H1 (cell line): ENCODE measurements around the gene NEURL1. TPM values are rescaled to one million over a fixed set of nuclear protein-coding genes. Genes with fewer than 3 reads are reported as not detected.

Experiments
- CTCF ChIA-PET: fragments of 300-600 bp; sonication (Branson Sonifier 250); formaldehyde crosslinking; loops from one replicate; lab custom pipeline; 2021; ENCODE audit not compliant: partially characterized antibody; lab: Charles Lee
- POLR2A ChIA-PET: fragments of 300-600 bp; sonication (Branson Sonifier 250); formaldehyde crosslinking; loops from one replicate; lab custom pipeline; 2021; ENCODE audit warnings: inconsistent platforms; ENCODE audit not compliant: partially characterized antibody; lab: Charles Lee
- DNase-seq, 2 experiments: peaks; one replicate each; pipeline versions ENCODE4 v3.0.0 to v3.0.0-alpha.2; 2010 to 2022; ENCODE audit warnings: low spot score in 2 of 2, low read depth in 1 of 2, mixed read lengths in 1 of 2
- FAIRE-seq: peaks from 2 replicates; lab custom pipeline; 2011; peaks lifted over from hg19 to GRCh38; lab: Jason Lieb, UNC
- H2AFZ ChIP-seq: 2 replicates; pipeline ENCODE4 v1.8.1; 2012; ENCODE audit warnings: low read length, inconsistent platforms
- H2AK5ac ChIP-seq: 2 replicates; pipeline ENCODE4 v1.6.1; 2013; ENCODE audit warnings: low read depth, low read length
- H2BK120ac ChIP-seq: replicated peaks from 2 replicates; pipeline ENCODE3; 2013; ENCODE audit warnings: low read depth, low read length, inconsistent platforms
- H2BK12ac ChIP-seq: 2 replicates; pipeline ENCODE4 v1.6.1; 2013; ENCODE audit warnings: low read depth, low read length
- H2BK15ac ChIP-seq: 2 replicates; pipeline ENCODE4 v1.6.1; 2013; ENCODE audit warnings: low read length
- H2BK20ac ChIP-seq: 2 replicates; pipeline ENCODE4 v1.6.1; 2013; ENCODE audit warnings: low read length
- H2BK5ac ChIP-seq: 2 replicates; pipeline ENCODE4 v1.6.1; 2013; ENCODE audit warnings: low read depth, low read length
- H3K14ac ChIP-seq: 2 replicates; pipeline ENCODE4 v1.6.1; 2013; ENCODE audit warnings: inconsistent platforms; ENCODE audit not compliant: insufficient read length
- H3K18ac ChIP-seq: 2 replicates; pipeline ENCODE4 v1.6.1; 2013; ENCODE audit warnings: low read length; ENCODE audit errors: extremely low read depth
- H3K23ac ChIP-seq: 2 replicates; pipeline ENCODE4 v1.6.1; 2013; ENCODE audit warnings: inconsistent platforms; ENCODE audit not compliant: insufficient read length
- H3K23me2 ChIP-seq: 2 replicates; pipeline ENCODE4 v1.6.1; 2013; ENCODE audit warnings: low read depth, low read length
- H3K27ac ChIP-seq: 2 replicates; pipeline ENCODE4 v1.6.1; 2011; ENCODE audit warnings: low read depth, low read length, inconsistent platforms
- H3K27me3 ChIP-seq, 4 experiments: replicated peaks in 1 of 4; 1 replicate in 1 of 4; 2 replicates in 3 of 4; pipeline versions ENCODE4 v1.6.1 to v1.8.1; 2011 to 2013; ENCODE audit warnings: low read length in 3 of 4, mild to moderate bottlenecking in 3 of 4, inconsistent platforms in 2 of 4, mixed read lengths in 2 of 4, moderate library complexity in 1 of 4; ENCODE audit not compliant: control insufficient read depth in 3 of 4, insufficient read depth in 3 of 4; ENCODE audit errors: extremely low read depth in 1 of 4
- H3K36me3 ChIP-seq, 4 experiments: 2 replicates each; pipeline versions ENCODE4 v1.6.1 to v1.8.1; 2011 to 2013; ENCODE audit warnings: mild to moderate bottlenecking in 4 of 4, low read length in 3 of 4, moderate library complexity in 2 of 4, control low read depth in 1 of 4, inconsistent platforms in 1 of 4; ENCODE audit not compliant: insufficient read depth in 4 of 4, control insufficient read depth in 2 of 4
- H3K4ac ChIP-seq: replicated peaks from 2 replicates; pipeline ENCODE3; 2013; ENCODE audit warnings: low read length, low read depth, mixed read lengths, inconsistent platforms; ENCODE audit not compliant: insufficient read length
- H3K4me1 ChIP-seq, 4 experiments: replicated peaks in 1 of 4; 1 replicate in 1 of 4; 2 replicates in 3 of 4; pipeline versions ENCODE4 v1.6.1 to v1.8.1; 2011 to 2013; ENCODE audit warnings: low read length in 3 of 4, inconsistent platforms in 2 of 4, mixed read lengths in 1 of 4; ENCODE audit not compliant: insufficient read depth in 4 of 4, control insufficient read depth in 3 of 4
- H3K4me2 ChIP-seq, 2 experiments: 2 replicates each; pipeline versions ENCODE4 v1.6.1 to v1.8.1; 2011 to 2013; ENCODE audit warnings: low read depth in 2 of 2, low read length in 2 of 2, control low read depth in 1 of 2, inconsistent platforms in 1 of 2, mild to moderate bottlenecking in 1 of 2; ENCODE audit not compliant: insufficient read depth in 1 of 2
- H3K4me3 ChIP-seq, 4 experiments: fragments of 200-600, 300-600 bp in 1 of 4; sonication (generic), shearing (Covaris generic), sonication (Bioruptor Twin) in 1 of 4; 2 replicates each; pipeline versions ENCODE4 v1.5.1 to v1.8.1; 2011 to 2016; ENCODE audit warnings: low read length in 4 of 4, low read depth in 3 of 4, control low read depth in 2 of 4, inconsistent platforms in 2 of 4, mild to moderate bottlenecking in 2 of 4, mixed read lengths in 1 of 4, moderate library complexity in 1 of 4; ENCODE audit not compliant: insufficient read depth in 2 of 4; ENCODE audit errors: extremely low read depth in 1 of 4
- H3K56ac ChIP-seq: replicated peaks from 2 replicates; pipeline ENCODE3; 2013; ENCODE audit warnings: low read depth, mild to moderate bottlenecking, mixed read lengths, low read length, inconsistent platforms; ENCODE audit not compliant: insufficient read length
- H3K79me1 ChIP-seq: 2 replicates; pipeline ENCODE4 v1.6.1; 2013; ENCODE audit warnings: low read depth, low read length, control low read depth
- H3K79me2 ChIP-seq, 2 experiments: 2 replicates each; pipeline versions ENCODE4 v1.6.1 to v1.8.1; 2012 to 2013; ENCODE audit warnings: low read length in 2 of 2, mild to moderate bottlenecking in 2 of 2, inconsistent platforms in 1 of 2; ENCODE audit not compliant: insufficient read depth in 2 of 2, control insufficient read depth in 1 of 2
- H3K9ac ChIP-seq, 4 experiments: replicated peaks in 1 of 4; 1 replicate in 1 of 4; 2 replicates in 3 of 4; pipeline versions ENCODE4 v1.6.1 to v1.8.1; 2011 to 2013; ENCODE audit warnings: low read depth in 3 of 4, low read length in 3 of 4, control low read depth in 2 of 4, mild to moderate bottlenecking in 2 of 4, moderate library complexity in 2 of 4, inconsistent platforms in 1 of 4; ENCODE audit errors: extremely low read depth in 1 of 4
- H3K9me3 ChIP-seq, 2 experiments: 2 replicates each; pipeline versions ENCODE4 v1.6.1 to v1.8.1; 2012 to 2013; ENCODE audit warnings: mild to moderate bottlenecking in 2 of 2, moderate library complexity in 2 of 2, control low read depth in 1 of 2, inconsistent platforms in 1 of 2, low read depth in 1 of 2, low read length in 1 of 2, mixed read lengths in 1 of 2; ENCODE audit not compliant: insufficient read depth in 2 of 2
- H4K20me1 ChIP-seq, 2 experiments: replicated peaks in 1 of 2; 2 replicates each; pipeline versions ENCODE3 to v1.8.1; 2011 to 2013; ENCODE audit warnings: inconsistent platforms in 2 of 2, low read length in 2 of 2, mild to moderate bottlenecking in 1 of 2; ENCODE audit not compliant: insufficient read depth in 2 of 2, control insufficient read depth in 1 of 2
- H4K5ac ChIP-seq: 2 replicates; pipeline ENCODE4 v1.6.1; 2013; ENCODE audit warnings: low read length, low read depth, mixed read lengths, inconsistent platforms; ENCODE audit not compliant: insufficient read length
- H4K8ac ChIP-seq: 2 replicates; pipeline ENCODE4 v1.8.0; 2013; ENCODE audit warnings: mild to moderate bottlenecking, moderate library complexity, low read length, inconsistent platforms; ENCODE audit not compliant: insufficient read depth; ENCODE audit errors: extremely low read depth
- H4K91ac ChIP-seq: replicated peaks from 2 replicates; pipeline ENCODE3; 2013; ENCODE audit warnings: low read length, mixed read lengths, inconsistent platforms; ENCODE audit not compliant: insufficient read length
- GABPA ChIP-seq: IDR thresholded peaks from 2 replicates; pipeline ENCODE4 v1.6.1; 2011; ENCODE audit warnings: mild to moderate bottlenecking, low read length, moderate library complexity, borderline replicate concordance; ENCODE audit not compliant: insufficient read depth
- KDM4A ChIP-seq: IDR thresholded peaks from one replicate; pipeline ENCODE4 v1.7.1; 2012; ENCODE audit warnings: low read depth, mild to moderate bottlenecking, moderate library complexity, low read length, inconsistent platforms; ENCODE audit not compliant: severe bottlenecking
- RFX5 ChIP-seq: IDR thresholded peaks from 2 replicates; pipeline ENCODE4 v1.6.1; 2011; ENCODE audit warnings: low read depth, low read length, improper control_type of control experiment, borderline replicate concordance
- SIN3A ChIP-seq, 2 experiments: IDR thresholded peaks in 1 of 2; conservative IDR thresholded peaks in 1 of 2; 2 replicates each; pipeline ENCODE4 v1.6.1; 2011 to 2012; ENCODE audit warnings: low read length in 2 of 2, improper control_type of control experiment in 1 of 2, low read depth in 1 of 2, mild to moderate bottlenecking in 1 of 2
- TAF1 ChIP-seq: IDR thresholded peaks from 2 replicates; pipeline ENCODE4 v1.6.1; 2011; ENCODE audit warnings: mild to moderate bottlenecking, low read depth, low read length
- TCF12 ChIP-seq: IDR thresholded peaks from 2 replicates; pipeline ENCODE4 v1.6.1; 2011; ENCODE audit warnings: low read depth, mild to moderate bottlenecking, low read length
- WGBS, 2 experiments: shearing (Covaris generic) in 1 of 2; methylation state at CpG; one replicate each; pipeline versions ENCODE4 v1.1.6 to v1.1.7; 2013 to 2015; ENCODE audit warnings: low lambda C conversion rate in 2 of 2, mixed read lengths in 2 of 2, inconsistent platforms in 1 of 2, low coverage in 1 of 2, missing lambda C conversion rate in 1 of 2; ENCODE audit not compliant: insufficient replicate concordance in 2 of 2, insufficient coverage in 1 of 2, insufficient read length in 1 of 2; ENCODE audit errors: extremely low coverage in 1 of 2, missing lambda C conversion rate in 1 of 2; 5-methylcytosine and 5-hydroxymethylcytosine counted together
- polyA plus RNA-seq, 7 experiments: library from polyadenylated mRNA; depleted of rRNA in 3 of 7; stranded (reverse) in 5 of 7; unstranded in 2 of 7; fragments of >200 nt in 5 of 7; fragments of 200-250 nt in 2 of 7; gene quantifications; 1 replicate in 5 of 7; 2 replicates in 1 of 7; 4 replicates in 1 of 7; pipeline versions ENCODE4 v1.2.1 to v1.2.3, GENCODE V29; 2011 to 2013; ENCODE audit warnings: missing spikeins in 2 of 7, mixed read lengths in 2 of 7
- total RNA-seq: library from RNA; stranded (reverse); fragmentation: NEBNext Ultra II Directional; extraction: Animal tissue kit (Norgen Biotek cat#: 25700); gene quantifications from 2 replicates; pipeline ENCODE4 v1.2.1, GENCODE V29; 2021

Gene NEURL1
- total and polyA plus RNA-seq, 2 of the 8 experiments (the other 6 are each of a cell fraction or from before 2014, with no cell fraction given): 0.54 to 0.58 TPM

GRCh38 chr10:103510046-103510685 lies 16.7 kb downstream of the NEURL1 start:
- Histone ChIP-seq H3K14ac (no peak overlapping the region), H3K27me3 (no peaks in the 10 kb centered on the region), H2BK120ac (no peak overlapping the region), H3K4me3 (no peak overlapping the region), H3K9me3 (no peaks in the 10 kb centered on the region), H4K91ac (no peak overlapping the region), H3K79me1 (no peaks in the 10 kb centered on the region), H2BK15ac (no peak overlapping the region), H3K79me2 (no peaks in the 10 kb centered on the region), H3K4me2 (no peak overlapping the region), H4K5ac (no peak overlapping the region), H3K56ac (no peak overlapping the region), H3K9ac (no peak overlapping the region), H2BK5ac (no peak overlapping the region), H3K27ac (no peak overlapping the region), H3K36me3 (no peaks in the 10 kb centered on the region), H2AK5ac (no peak overlapping the region), H2AFZ (no peak overlapping the region), H4K8ac (no peak overlapping the region), H2BK12ac (no peak overlapping the region), H3K4me1 (no peaks in the 10 kb centered on the region; a peak in 2 of 7 replicates), H2BK20ac (no peak overlapping the region), H3K23ac (no peak overlapping the region), H3K18ac (no peak overlapping the region), H4K20me1 (no peaks in the 10 kb centered on the region), H3K23me2 (no peaks in the 10 kb centered on the region), H3K4ac (no peak overlapping the region)
- whole genome bisulfite sequencing, 2 experiments: 95% methylated on average over 8 of the region's 8 CpGs; no CpG with 5 or more reads in 1 of the 2 experiments
- ChIA-PET POLR2A (no interaction called here), CTCF (interaction anchor here (0.7 to 2.1 kb wide), 13 partner anchors 10 to 176 kb away, joined by 3 to 6 read pairs (median 3); no protein-coding TSS in a partner anchor)
- DNase-seq (no peak), FAIRE-seq (no peak)
- no peak for TF ChIP-seq SIN3A (conservative IDR thresholded peaks at IDR 0.05 in 1 of 2, IDR thresholded peaks at IDR 0.05 in 1 of 2; ENCODE audit: low read depth in 1 of 2, low read length in 2 of 2)
- TF ChIP-seq KDM4A: no peak
- TF ChIP-seq TAF1: no peak
- no peak for TF ChIP-seq RFX5
- no peak for TF ChIP-seq TCF12
- no peak for TF ChIP-seq GABPA
